LoVo (cell line): Measurements from ENCODE around the gene F2RL3.
"Not testable (repeated sequence)": the region's sequence is repeated elsewhere in the genome, so short reads cannot be mapped to it uniquely, and the experiment has no call there.

Experiments
- DNase-seq: peaks from one replicate; pipeline ENCODE4 v3.0.0-alpha.2; 2016; ENCODE audit warnings: low spot score

The F2RL3 gene

GRCh38 chr19:16922592-16922934 is 33.8 kb downstream of the F2RL3 start:
- DNase-seq = no peak

DNA sequence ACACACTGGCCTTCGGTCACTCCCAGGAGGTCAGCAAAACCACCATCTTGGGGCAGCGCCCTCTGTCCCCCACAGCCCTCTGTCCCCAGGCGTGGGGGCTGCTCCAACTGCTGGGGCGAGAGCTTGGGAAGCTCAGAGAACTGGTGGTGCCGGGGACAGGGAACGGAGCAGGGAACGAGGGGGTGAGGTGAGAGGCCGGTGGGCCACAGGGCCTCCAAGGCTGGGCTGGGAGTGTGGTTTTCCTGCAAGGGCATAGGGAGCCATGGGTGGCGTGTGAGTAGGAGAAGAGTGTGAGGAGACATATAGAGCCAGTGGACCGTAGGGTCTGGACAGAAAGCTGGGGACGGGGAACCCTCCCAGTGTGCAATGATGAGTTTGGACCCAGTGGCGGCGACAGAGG is 34.1 kb downstream of the F2RL3 start:
- no peak for DNase-seq

DNA sequence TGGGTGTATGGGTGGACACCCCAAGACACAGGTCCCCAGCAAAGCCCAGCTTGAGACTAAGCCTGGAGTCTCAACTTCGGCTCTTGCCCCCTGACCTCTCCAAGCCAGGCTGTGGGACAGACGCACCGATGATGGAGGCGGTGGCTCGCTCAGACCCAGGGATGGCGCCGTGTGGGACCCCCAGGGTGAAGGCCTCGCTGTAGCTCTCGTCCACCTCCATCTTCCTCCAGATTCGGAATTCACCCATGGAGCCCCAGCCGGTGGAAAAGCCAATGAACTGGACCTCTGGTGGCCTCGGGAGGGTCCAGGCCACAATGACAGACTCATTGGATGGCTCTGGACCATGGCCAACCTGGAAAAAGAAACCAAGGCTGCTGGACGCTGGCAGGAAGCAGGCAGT is 39.1 kb downstream of the F2RL3 start:
- no peak for DNase-seq

DNA sequence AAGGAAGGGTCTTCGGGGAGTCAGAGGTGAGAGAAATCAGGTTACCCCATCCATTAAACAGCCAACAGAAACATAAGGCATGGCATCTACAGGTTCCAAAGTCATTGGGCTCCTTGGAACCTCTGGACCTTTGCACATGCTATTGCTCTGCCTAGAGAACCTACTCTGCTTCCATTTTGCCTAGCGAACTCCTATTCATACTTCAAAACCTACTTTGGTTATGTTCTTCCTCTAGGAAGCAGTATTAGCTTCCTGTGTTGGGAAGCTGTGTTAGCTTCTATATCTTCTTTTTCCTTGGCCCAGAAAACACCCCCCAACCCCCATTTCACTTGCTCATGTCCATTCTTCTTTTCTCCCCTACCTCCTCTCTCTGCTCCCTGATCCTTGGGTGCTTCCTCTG is 39.6 kb downstream of the F2RL3 start:
- DNase-seq = no peak

DNA sequence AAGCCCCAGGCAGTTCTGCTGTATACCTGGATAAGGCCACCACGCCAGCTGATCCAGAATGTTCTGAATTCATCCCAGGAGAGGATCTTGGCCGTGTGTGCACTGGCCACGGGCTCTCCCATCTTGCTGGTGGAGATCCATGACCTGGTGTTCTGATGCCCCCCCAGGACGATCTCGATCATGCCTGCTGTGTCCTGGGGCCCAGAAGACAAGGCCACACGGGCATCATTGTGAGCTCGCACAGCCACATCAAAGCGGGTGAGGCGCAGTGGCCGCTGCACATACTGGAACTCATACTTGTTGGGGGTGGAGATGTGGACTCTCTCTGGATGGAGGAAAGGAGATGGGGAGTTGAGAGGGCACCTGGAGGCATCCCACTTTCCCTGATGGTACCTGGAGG is 40.1 kb downstream of the F2RL3 start:
- no peak for DNase-seq

DNA sequence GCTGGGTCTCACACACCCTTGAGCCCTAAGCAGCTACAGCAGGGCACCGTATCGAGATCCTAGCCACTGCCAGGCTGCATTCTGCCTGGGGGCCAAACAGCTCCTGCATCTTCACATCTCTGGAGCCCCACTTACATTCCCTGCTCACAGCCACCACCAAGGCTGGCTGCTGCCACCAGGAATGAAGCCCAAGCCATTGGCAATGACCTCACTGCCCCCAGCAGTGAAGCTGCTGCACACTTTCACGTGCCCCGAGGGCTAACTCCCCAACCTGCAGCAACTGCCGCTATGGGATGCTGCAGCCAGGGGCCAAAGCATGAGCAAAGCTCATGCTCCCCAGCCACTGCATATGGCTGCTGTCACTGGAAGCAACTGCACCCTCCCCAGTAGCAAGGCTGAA is 42.0 kb downstream of the F2RL3 start:
- DNase-seq = no peak

GRCh38 chr19:16931306-16931705 is 42.5 kb downstream of the F2RL3 start:
- DNase-seq = no peak

GRCh38 chr19:16934489-16934888 is 45.7 kb downstream of the F2RL3 start:
- no peak for DNase-seq

- DNase-seq = no peak
Observed at GRCh38 chr19:16936901-16937300, 48.1 kb downstream of the F2RL3 start.

GRCh38 chr19:16937796-16938195 is 49.0 kb downstream of the F2RL3 start:
- DNase-seq = not testable (repeated sequence)

DNA sequence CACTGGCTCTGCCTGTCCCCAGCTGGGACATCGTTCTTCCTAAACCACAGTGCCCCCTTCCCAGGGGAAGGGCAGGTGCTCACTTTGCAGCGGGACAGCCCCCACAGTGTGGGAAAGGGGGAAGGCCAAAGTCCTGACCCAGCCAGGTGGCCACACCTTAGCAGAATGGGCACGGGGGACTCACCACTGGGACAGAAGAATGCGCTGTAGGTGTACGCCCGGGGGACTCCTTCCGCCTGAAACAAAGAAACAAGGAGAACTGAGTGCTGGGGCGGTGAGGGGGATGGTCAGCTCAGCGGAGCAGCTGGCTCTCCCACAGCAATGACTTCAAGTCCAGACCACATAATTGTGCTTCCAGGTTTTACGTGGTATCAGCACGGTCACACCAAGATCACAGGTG is 49.4 kb downstream of the F2RL3 start:
- no peak for DNase-seq

GRCh38 chr19:16940063-16940462 is 51.3 kb downstream of the F2RL3 start:
- DNase-seq = not testable (repeated sequence)

GRCh38 chr19:16940626-16941025 is 51.8 kb downstream of the F2RL3 start:
- DNase-seq = no peak
